Renal pelvis (tissue), 4 donors: Measurements from ENCODE around the gene ECE2. TPM values are rescaled to one million over a fixed set of nuclear protein-coding genes. Genes with fewer than 3 reads are reported as not detected.

Experiments
- DNase-seq: peaks from one replicate; pipeline ENCODE4 v3.0.0-alpha.2; 2013
- polyA plus RNA-seq, 3 donors: library from polyadenylated mRNA; unstranded; fragments of 120-200 nt; gene quantifications; one replicate each; pipeline ENCODE4 v1.2.1, GENCODE V29; 2013; ENCODE audit not compliant: insufficient read length in 3 of 3

The ECE2 gene
- polyA plus RNA-seq, 3 donors, result 0.04 to 0.10 TPM; not detected in 1

GRCh38 chr3:184314700-184315542 lies 39.1 kb downstream of the ECE2 start:
- peak; percentile 61 for DNase-seq

- DNase-seq, result no peak
Observed at GRCh38 chr3:184315543-184315867, 39.7 kb downstream of the ECE2 start.

- no peak for DNase-seq
Observed at GRCh38 chr3:184315871-184316661, 40.2 kb downstream of the ECE2 start.

- DNase-seq, result no peak
Observed at GRCh38 chr3:184316792-184317191, 41.0 kb downstream of the ECE2 start.

- no peak for DNase-seq
Observed at GRCh38 chr3:184317201-184317600, 41.4 kb downstream of the ECE2 start.

GRCh38 chr3:184320104-184320445 lies 44.3 kb downstream of the ECE2 start:
- DNase-seq, result no peak

GRCh38 chr3:184321666-184322065 lies 45.8 kb downstream of the ECE2 start:
- no peak for DNase-seq

GRCh38 chr3:184322731-184323487 lies 47.1 kb downstream of the ECE2 start:
- DNase-seq, result no peak

- no peak for DNase-seq
Observed at GRCh38 chr3:184323696-184324095, 47.9 kb downstream of the ECE2 start.

GRCh38 chr3:184325269-184325668 lies 49.4 kb downstream of the ECE2 start:
- DNase-seq, result no peak

GRCh38 chr3:184325715-184326369 lies 50.0 kb downstream of the ECE2 start:
- DNase-seq, result no peak

- no peak for DNase-seq
Observed at GRCh38 chr3:184327171-184327570, 51.3 kb downstream of the ECE2 start.

GRCh38 chr3:184328516-184328915 lies 52.7 kb downstream of the ECE2 start:
- DNase-seq, result no peak

- DNase-seq, result no peak
Observed at GRCh38 chr3:184332370-184333090, 56.7 kb downstream of the ECE2 start.

- no peak for DNase-seq
Observed at GRCh38 chr3:184333190-184333589, 57.4 kb downstream of the ECE2 start.

GRCh38 chr3:184333700-184334099 lies 57.9 kb downstream of the ECE2 start:
- no peak for DNase-seq

- no peak for DNase-seq
Observed at GRCh38 chr3:184334470-184335158, 58.8 kb downstream of the ECE2 start.

GRCh38 chr3:184335291-184335660 lies 59.5 kb downstream of the ECE2 start:
- DNase-seq, result no peak

- peak; percentile 82 for DNase-seq
Observed at GRCh38 chr3:184335661-184336546, 60.1 kb downstream of the ECE2 start.
